Measurements from ENCODE around the gene MS4A1. TPM values are rescaled to one million over a fixed set of nuclear protein-coding genes. Genes with fewer than 3 reads are reported as not detected.

MS4A1 gene
- total RNA-seq = not detected in 2 replicates

DNA sequence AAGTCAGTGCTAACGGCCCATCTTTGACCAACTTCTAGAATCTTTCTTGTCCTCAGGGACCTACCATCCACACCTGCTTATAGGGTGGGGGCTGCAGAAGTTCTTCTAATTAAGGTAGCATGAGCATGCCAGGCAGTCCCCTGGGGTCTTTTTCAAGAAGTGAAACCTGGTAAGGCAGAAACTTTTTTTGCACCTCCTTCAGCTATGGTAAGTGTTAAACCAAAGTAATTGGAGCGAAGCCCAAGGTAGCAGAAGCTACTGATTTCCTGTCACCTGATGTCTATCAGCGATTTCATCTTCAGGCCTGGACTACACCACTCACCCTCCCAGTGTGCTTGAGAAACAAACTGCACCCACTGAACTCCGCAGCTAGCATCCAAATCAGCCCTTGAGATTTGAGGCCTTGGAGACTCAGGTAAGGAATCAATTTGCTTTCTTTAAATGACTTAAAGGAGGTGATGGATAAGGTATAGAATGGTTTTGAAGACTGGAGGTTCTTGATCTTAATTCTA, at the start of gene MS4A1:
TSS of gene MS4A1 (plus strand) at position 317 of the 512 bp plus-strand sequence. CDS start 6,528 bp downstream, outside the sequence.

DNA sequence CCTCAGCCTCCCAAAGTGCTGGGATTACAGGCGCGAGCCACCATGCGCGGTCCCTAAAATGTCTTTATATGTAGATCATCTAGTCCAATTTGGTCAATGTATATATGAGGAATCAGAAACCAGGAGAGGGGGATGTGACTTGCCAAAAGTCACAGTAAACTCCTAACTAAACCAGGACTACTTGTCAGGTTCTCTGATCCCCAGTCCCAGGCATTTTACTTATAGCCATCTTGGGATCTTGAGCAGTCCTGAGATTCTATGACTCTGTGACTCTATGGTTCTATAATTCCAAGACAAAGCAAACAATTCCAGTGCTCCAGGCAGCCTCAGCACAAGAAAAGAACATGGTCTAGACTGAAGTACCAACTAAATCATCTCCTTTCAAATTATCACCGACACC, 26.4 kb upstream of the MS4A1 start, which contains the start of gene MS4A5:
TSS of gene MS4A5 (plus strand) at position 301 of the 400 bp plus-strand sequence. CDS start 103 bp downstream, outside the sequence.

DNA sequence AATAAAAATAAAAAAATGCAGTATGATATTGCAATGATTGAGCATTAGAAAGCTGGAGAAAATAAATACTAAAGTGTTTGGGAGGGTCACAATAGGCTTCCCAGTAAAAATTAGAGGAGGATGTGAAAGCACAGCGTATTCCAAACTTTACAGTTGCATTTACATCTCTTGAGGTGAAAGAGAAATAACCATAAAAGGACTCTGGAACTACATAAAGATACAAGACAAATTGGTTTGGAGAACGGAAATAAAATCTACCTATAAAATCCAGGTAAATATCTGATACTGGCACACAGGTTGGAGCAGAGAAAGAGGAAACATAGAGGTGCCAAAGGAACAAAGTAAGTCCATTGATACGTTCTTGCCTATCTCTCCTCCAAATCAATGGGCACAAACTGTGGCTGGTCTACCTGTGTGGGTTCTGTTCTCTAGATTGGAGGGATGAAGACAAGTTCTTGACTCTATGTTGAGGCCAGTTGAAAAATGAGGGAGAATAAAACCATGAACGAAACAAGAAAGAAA, 36.9 kb downstream of the MS4A1 start, which contains the start of gene MS4A12:
TSS of gene MS4A12 (plus strand) at position 291 of the 522 bp plus-strand sequence. CDS start 4,541 bp downstream, outside the sequence.

DNA sequence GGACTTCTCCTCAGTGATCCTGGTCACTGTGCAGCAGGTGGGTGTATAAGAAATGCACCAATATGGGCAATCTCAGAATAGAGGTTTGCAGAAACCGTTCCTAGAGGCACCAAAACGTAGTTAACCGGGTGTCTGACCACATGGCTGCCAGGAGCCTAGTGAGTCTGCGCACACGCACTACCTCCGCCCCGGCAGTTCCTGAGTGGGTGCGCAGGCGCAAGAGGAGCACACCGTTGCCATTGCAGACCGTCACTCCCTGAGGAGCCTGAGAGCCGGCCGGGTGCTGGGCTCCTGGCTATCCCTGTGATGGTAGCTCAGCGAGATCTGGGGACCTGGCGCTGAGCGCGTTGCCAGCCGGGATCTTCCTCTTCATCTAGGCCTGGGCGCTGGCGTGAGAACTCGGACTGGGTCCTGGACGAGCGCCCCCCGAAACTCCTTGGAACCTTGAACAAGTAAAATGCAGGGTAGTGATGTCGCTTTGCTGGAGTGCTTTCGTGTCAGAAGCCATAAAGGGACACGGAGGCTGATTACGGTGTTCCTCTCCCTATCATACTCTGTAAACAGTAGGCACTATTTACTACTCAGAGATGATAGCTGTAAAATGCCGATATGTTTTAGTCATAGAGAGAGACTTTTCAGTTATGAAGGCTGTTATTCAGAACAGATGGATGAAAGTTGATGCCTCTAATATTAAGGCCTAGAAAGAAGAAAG, 59.7 kb downstream of the MS4A1 start, which contains the start of gene MS4A13:
TSS of gene MS4A13 (plus strand) at position 249 of the 712 bp plus-strand sequence. CDS start 2,692 bp downstream, outside the sequence.

Other genes starting within 250 kb of the MS4A1 start
- gene MS4A4E, start 212.7 kb upstream of the MS4A1 start, total RNA-seq = not detected in 2 replicates
- not detected in 2 replicates for gene MS4A4A, start 175.2 kb upstream of the MS4A1 start, total RNA-seq
- gene MS4A6E, start 128.6 kb upstream of the MS4A1 start, total RNA-seq = not detected in 2 replicates
- gene MS4A7, start 77.3 kb upstream of the MS4A1 start, total RNA-seq = not detected in 2 replicates
- gene MS4A14, start 59.4 kb upstream of the MS4A1 start, total RNA-seq = not detected in 2 replicates
- gene MS4A5, start 26.3 kb upstream of the MS4A1 start, total RNA-seq = not detected in 2 replicates
- not detected in 2 replicates for gene MS4A12, start 36.9 kb downstream of the MS4A1 start, total RNA-seq
- gene MS4A13, start 59.5 kb downstream of the MS4A1 start, total RNA-seq = not detected in 2 replicates
- gene MS4A8, start 243.8 kb downstream of the MS4A1 start, total RNA-seq = not detected in 2 replicates

All from mesangial cell (primary cell).